ENCODE measurements around the gene NOL6. TPM values are rescaled to one million over a fixed set of nuclear protein-coding genes. Genes with fewer than 3 reads are reported as not detected.

The NOL6 gene
- total and polyA plus RNA-seq, 2 of the 13 experiments (the other 11 are each of a cell fraction or from before 2014, with no cell fraction given) = 17.0 to 30.2 TPM

- TF ChIP-seq RNF219 (CRISPR knock-in tag; IDR thresholded peaks at IDR 0.05) (0 out of 2 replicates have a peak, but pooled peaks have one; percentile 88), PRPF4 (IDR thresholded peaks at IDR 0.05; ENCODE audit: low read depth, low read length, poor library complexity, severe bottlenecking) (peak; percentile 62), NKX3-1 (CRISPR knock-in tag; IDR thresholded peaks at IDR 0.05) (peak; percentile 95), MED8 (CRISPR knock-in tag; IDR thresholded peaks at IDR 0.05; ENCODE audit: insufficient replicate concordance) (peak; percentile 85), FOXP1 (IDR thresholded peaks at IDR 0.05) (peak; percentile 90), FOXP1 (CRISPR knock-in tag; IDR thresholded peaks at IDR 0.05) (peak; percentile 98), MAX (IDR thresholded peaks at IDR 0.05) (peak; percentile 91), ZFYVE20 (CRISPR knock-in tag; IDR thresholded peaks at IDR 0.05; ENCODE audit: borderline replicate concordance, low read depth) (no peak), ZNF333 (CRISPR knock-in tag; IDR thresholded peaks at IDR 0.05; ENCODE audit: borderline replicate concordance) (peak; percentile 53; the same call in 1 of the 2 replicates), ZBTB14 (CRISPR knock-in tag; IDR thresholded peaks at IDR 0.05) (no peak), RAD51 (IDR thresholded peaks at IDR 0.05; ENCODE audit: borderline replicate concordance) (no peak), ZKSCAN8 (CRISPR knock-in tag; IDR thresholded peaks at IDR 0.05; ENCODE audit: borderline replicate concordance) (peak; percentile 97), GZF1 (CRISPR knock-in tag; IDR thresholded peaks at IDR 0.05) (no peak), MYPOP (CRISPR knock-in tag; IDR thresholded peaks at IDR 0.05) (peak; percentile 94), JUN (CRISPR knock-in tag; IDR thresholded peaks at IDR 0.05) (peak; percentile 86), ELF4 (CRISPR knock-in tag; IDR thresholded peaks at IDR 0.05; ENCODE audit: borderline replicate concordance) (peak; percentile 72; the same call in 1 of the 2 replicates), ZNF138 (CRISPR knock-in tag; IDR thresholded peaks at IDR 0.05; ENCODE audit: low read depth) (no peak), WIZ (CRISPR knock-in tag; IDR thresholded peaks at IDR 0.05) (peak; percentile 60; the same call in 1 of the 2 replicates), ZBTB20 (CRISPR knock-in tag; IDR thresholded peaks at IDR 0.05; ENCODE audit: borderline replicate concordance, low read depth) (peak; percentile 85; the same call in 1 of the 2 replicates), RBM39 (IDR thresholded peaks at IDR 0.05; ENCODE audit: low read depth, low read length, poor library complexity, severe bottlenecking) (peak; percentile 62), GPN1 (CRISPR knock-in tag; IDR thresholded peaks at IDR 0.05; ENCODE audit: borderline replicate concordance) (no peak)
Observed at GRCh38 chr9:33415501-33416038, 58.2 kb downstream of the NOL6 start (continued).

All from HepG2 (cell line).